Loucy (cell line): ENCODE results near the gene MAPK1.

Experiments used
- H2AFZ ChIP-seq: fragments of 200-600 bp; sonication (generic); 2 replicates; pipeline ENCODE4 v1.6.0; 2016; ENCODE audit warnings: antibody characterized with exemption, mild to moderate bottlenecking, low read length, moderate library complexity
- H3F3A ChIP-seq: fragments of 200-600 bp; 2 replicates; pipeline ENCODE4 v1.6.0; 2016; ENCODE audit warnings: antibody characterized with exemption, low read depth, mild to moderate bottlenecking
- H3K27me3 ChIP-seq: fragments of 200-600 bp; sonication (generic); 2 replicates; pipeline ENCODE4 v1.6.1; 2014; ENCODE audit warnings: low read length, mild to moderate bottlenecking; ENCODE audit not compliant: insufficient read depth, poor library complexity, severe bottlenecking
- H3K36me3 ChIP-seq: fragments of 200-600 bp; sonication (generic); 2 replicates; pipeline ENCODE4 v1.6.1; 2016; ENCODE audit warnings: low read length; ENCODE audit not compliant: insufficient read depth
- H3K4me1 ChIP-seq: fragments of 200-600 bp; sonication (generic); 2 replicates; pipeline ENCODE4 v1.5.1; 2014; ENCODE audit warnings: low read length, mild to moderate bottlenecking; ENCODE audit not compliant: insufficient read depth, poor library complexity, severe bottlenecking
- H3K4me2 ChIP-seq: fragments of 200-600 bp; sonication (generic); 2 replicates; pipeline ENCODE4 v1.6.0; 2014; ENCODE audit warnings: antibody characterized with exemption, low read length, low read depth, mild to moderate bottlenecking; ENCODE audit not compliant: poor library complexity, severe bottlenecking
- H3K4me3 ChIP-seq: fragments of 200-600 bp; sonication (generic); 2 replicates; pipeline ENCODE4 v1.5.1; 2014; ENCODE audit warnings: low read length, mild to moderate bottlenecking, mixed read lengths; ENCODE audit not compliant: poor library complexity, severe bottlenecking
- H3K79me2 ChIP-seq: fragments of 200-600 bp; sonication (generic); 2 replicates; pipeline ENCODE4 v1.6.1; 2014; ENCODE audit warnings: low read length; ENCODE audit not compliant: insufficient read depth
- H3K9ac ChIP-seq: fragments of 200-600 bp; sonication (generic); 2 replicates; pipeline ENCODE4 v1.6.0; 2014; ENCODE audit warnings: mild to moderate bottlenecking, low read depth, low read length, moderate library complexity; ENCODE audit not compliant: poor library complexity, severe bottlenecking
- H3K9me2 ChIP-seq: fragments of 200-600 bp; sonication (generic); replicated peaks from 2 replicates; pipeline ENCODE4 v1.6.1; 2016; ENCODE audit warnings: low read depth, low read length, mixed read lengths
- H3K9me3 ChIP-seq: fragments of 200-600 bp; sonication (generic); 2 replicates; pipeline ENCODE4 v1.6.1; 2014; ENCODE audit warnings: mild to moderate bottlenecking, antibody characterized with exemption, low read length, low read depth; ENCODE audit not compliant: insufficient read depth
- H4K20me1 ChIP-seq: fragments of 200-600 bp; sonication (generic); 2 replicates; pipeline ENCODE4 v1.6.0; 2014; ENCODE audit warnings: antibody characterized with exemption, low read length, mild to moderate bottlenecking; ENCODE audit not compliant: insufficient read depth, poor library complexity, severe bottlenecking
- EZH2phosphoT487 ChIP-seq: fragments of 200-600 bp; IDR thresholded peaks from 2 replicates; pipeline ENCODE4 v1.6.1; 2018; ENCODE audit warnings: antibody characterized with exemption, mild to moderate bottlenecking, moderate library complexity, borderline replicate concordance
- TF ChIP-seq, protein P1 (sequence below): fragments of 200-600 bp; sonication (generic); conservative IDR thresholded peaks from 2 replicates; pipeline ENCODE4 v1.5.1; 2014; ENCODE audit warnings: mild to moderate bottlenecking, antibody characterized with exemption, low read length

MAPK1 gene

GRCh38 chr22:21708960-21709359 is 158.5 kb downstream of the MAPK1 start:
- Histone ChIP-seq H3K9me3 (no peaks in the 10 kb centered on the region), H3F3A (no peaks in the 10 kb centered on the region), H3K27me3 (no peaks in the 10 kb centered on the region), H3K36me3 (peaks cover 31% of the 10 kb centered on the region; the same call in 1 of the 2 replicates), H3K9ac (no peak overlapping the region), H3K9me2 (no peaks in the 10 kb centered on the region), H4K20me1 (no peaks in the 10 kb centered on the region), H3K4me1 (no peaks in the 10 kb centered on the region), H3K79me2 (no peaks in the 10 kb centered on the region), H2AFZ (no peak overlapping the region), H3K4me3 (no peak overlapping the region), H3K4me2 (no peak overlapping the region)
- TF ChIP-seq, protein P1, sequence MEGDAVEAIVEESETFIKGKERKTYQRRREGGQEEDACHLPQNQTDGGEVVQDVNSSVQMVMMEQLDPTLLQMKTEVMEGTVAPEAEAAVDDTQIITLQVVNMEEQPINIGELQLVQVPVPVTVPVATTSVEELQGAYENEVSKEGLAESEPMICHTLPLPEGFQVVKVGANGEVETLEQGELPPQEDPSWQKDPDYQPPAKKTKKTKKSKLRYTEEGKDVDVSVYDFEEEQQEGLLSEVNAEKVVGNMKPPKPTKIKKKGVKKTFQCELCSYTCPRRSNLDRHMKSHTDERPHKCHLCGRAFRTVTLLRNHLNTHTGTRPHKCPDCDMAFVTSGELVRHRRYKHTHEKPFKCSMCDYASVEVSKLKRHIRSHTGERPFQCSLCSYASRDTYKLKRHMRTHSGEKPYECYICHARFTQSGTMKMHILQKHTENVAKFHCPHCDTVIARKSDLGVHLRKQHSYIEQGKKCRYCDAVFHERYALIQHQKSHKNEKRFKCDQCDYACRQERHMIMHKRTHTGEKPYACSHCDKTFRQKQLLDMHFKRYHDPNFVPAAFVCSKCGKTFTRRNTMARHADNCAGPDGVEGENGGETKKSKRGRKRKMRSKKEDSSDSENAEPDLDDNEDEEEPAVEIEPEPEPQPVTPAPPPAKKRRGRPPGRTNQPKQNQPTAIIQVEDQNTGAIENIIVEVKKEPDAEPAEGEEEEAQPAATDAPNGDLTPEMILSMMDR = no peak
- no peak for TF ChIP-seq EZH2phosphoT487

DNA sequence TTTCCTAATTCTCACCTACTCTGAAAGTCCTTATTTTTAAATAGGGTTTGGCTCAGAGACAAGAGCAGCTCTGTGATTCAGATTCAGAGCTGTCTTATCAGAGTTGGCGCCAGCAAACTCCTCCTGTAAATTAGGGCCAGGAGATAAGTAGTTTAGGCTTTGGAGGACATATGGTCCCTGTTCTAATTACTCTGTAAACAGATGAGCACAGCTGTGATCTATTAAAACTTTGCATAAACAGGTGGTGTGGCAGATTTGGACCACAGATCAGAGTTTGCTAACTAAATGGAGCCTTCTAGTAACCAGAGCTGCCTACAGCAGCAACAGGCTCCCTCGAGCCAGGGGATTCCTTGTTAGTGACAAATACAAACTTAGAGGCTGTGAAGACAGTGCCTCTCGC is 159.8 kb downstream of the MAPK1 start:
- Histone ChIP-seq H3F3A (no peaks in the 10 kb centered on the region), H3K4me1 (no peaks in the 10 kb centered on the region), H3K4me2 (no peak overlapping the region), H3K36me3 (peaks cover 41% of the 10 kb centered on the region; the same call in 1 of the 2 replicates), H3K27me3 (no peaks in the 10 kb centered on the region), H3K9ac (no peak overlapping the region), H4K20me1 (no peaks in the 10 kb centered on the region), H3K9me2 (no peaks in the 10 kb centered on the region), H3K79me2 (no peaks in the 10 kb centered on the region), H2AFZ (no peak overlapping the region), H3K4me3 (no peak overlapping the region), H3K9me3 (no peaks in the 10 kb centered on the region)
- TF ChIP-seq, protein P1 = no peak
- TF ChIP-seq EZH2phosphoT487 = no peak
